GM13976 (cell line): ENCODE data around the gene ALPI.
A peak's percentile ranks its signal among the peaks of the same experiment; 100 is the strongest.

Experiments
- DNase-seq: peaks from one replicate; pipeline ENCODE4 v3.0.0; 2012; ENCODE audit warnings: low spot score
- CTCF ChIP-seq: IDR thresholded peaks from 2 replicates; pipeline ENCODE4 v1.5.1; 2012; ENCODE audit warnings: borderline replicate concordance, mild to moderate bottlenecking; ENCODE audit not compliant: insufficient read depth; ENCODE audit errors: extremely low read depth, missing control alignments, control extremely low read depth
- in situ Hi-C: fragments of 300-500 bp; cut with MboI; formaldehyde crosslinking; loops from one replicate; pipeline ENCODE4 v1.12.0; 2022; ENCODE audit warnings: low sequenced_read_pairs, mixed read lengths, inconsistent platforms; ENCODE audit not compliant: unreplicated experiment

ALPI gene

GRCh38 chr2:232457121-232458011 is 1.4 kb downstream of the ALPI start:
- peak; percentile 15 for DNase-seq
- in situ Hi-C loops: no loop called here
- no peak for TF ChIP-seq CTCF

GRCh38 chr2:232458051-232458660 is 2.2 kb downstream of the ALPI start:
- no peak for TF ChIP-seq CTCF
- no peak for DNase-seq

GRCh38 chr2:232458661-232459418 is 2.9 kb downstream of the ALPI start:
- peak; percentile 16 for DNase-seq
- in situ Hi-C loops: no loop called here
- TF ChIP-seq CTCF: no peak

More at GRCh38 chr2:232458051-232458660, 2.2 kb downstream of the ALPI start:
- in situ Hi-C loops: no loop called here

GRCh38 chr2:232459419-232460035 is 3.6 kb downstream of the ALPI start:
- in situ Hi-C loops: no loop called here
- no peak for TF ChIP-seq CTCF
- DNase-seq: no peak

- in situ Hi-C loops: no loop called here
- TF ChIP-seq CTCF: no peak
- DNase-seq: no peak
Observed at GRCh38 chr2:232460171-232460570, 4.2 kb downstream of the ALPI start.

GRCh38 chr2:232463701-232464543 is 8.0 kb downstream of the ALPI start:
- in situ Hi-C loops: no loop called here
- no peak for TF ChIP-seq CTCF
- no peak for DNase-seq
